Testis (tissue), 3 donors: ENCODE measurements around the gene RBMXL3. TPM values are rescaled to one million over a fixed set of nuclear protein-coding genes. Genes with fewer than 3 reads are reported as not detected.
"Not testable (repeated sequence)": the region's sequence is repeated elsewhere in the genome, so short reads cannot be mapped to it uniquely, and the experiment has no call there.

Source experiments
- DNase-seq: peaks from one replicate; pipeline ENCODE4 v3.0.0-alpha.2; 2019
- H3K27ac ChIP-seq, 2 donors: fragments of 200-600 bp; sonication (generic); one replicate each; pipeline ENCODE4 v1.5.1; 2019
- H3K27me3 ChIP-seq: fragments of 200-600 bp; sonication (generic); one replicate; pipeline ENCODE4 v1.5.1; 2019
- H3K36me3 ChIP-seq: fragments of 200-600 bp; sonication (generic); one replicate; pipeline ENCODE4 v1.5.1; 2017; ENCODE audit warnings: low read depth; ENCODE audit errors: missing control alignments
- H3K4me1 ChIP-seq: fragments of 200-600 bp; sonication (generic); one replicate; pipeline ENCODE4 v1.5.1; 2019
- H3K4me3 ChIP-seq, 2 donors: fragments of 200-600 bp; sonication (generic); one replicate each; pipeline ENCODE4 v1.5.1; 2017 to 2019
- H3K9me3 ChIP-seq: fragments of 200-600 bp; sonication (generic); one replicate; pipeline ENCODE4 v1.5.1; 2017
- CTCF ChIP-seq, 3 experiments: fragments of 450-650 bp in 2 of 3; fragments of 200-600 bp in 1 of 3; sonication (generic) in 1 of 3; IDR thresholded peaks; one replicate each; pipeline ENCODE4 v1.5.1; 2016 to 2019; ENCODE audit warnings: antibody characterized with exemption in 3 of 3, mild to moderate bottlenecking in 2 of 3, moderate library complexity in 1 of 3
- POLR2A ChIP-seq: fragments of 450-650 bp; IDR thresholded peaks from one replicate; pipeline ENCODE4 v1.6.1; 2017; ENCODE audit warnings: antibody characterized with exemption, mild to moderate bottlenecking, moderate library complexity
- WGBS, 2 donors: methylation state at CpG; one replicate each; pipeline ENCODE4 v1.1.5; 2018; 5-methylcytosine and 5-hydroxymethylcytosine counted together
- intact Hi-C: fragments of 100-400 bp; cut with DNase I; formaldehyde crosslinking; loops from one replicate; pipeline ENCODE4 v1.15.1; 2023; ENCODE audit warnings: low total_unique reads
- polyA plus RNA-seq: library from polyadenylated mRNA; stranded (reverse); fragments of 350-450 nt; fragmentation: Illumina TruSeq; extraction: RNeasy Lipid Tissue Mini Kit (QIAGEN cat#74804); gene quantifications from one replicate; pipeline ENCODE4 v1.2.3, GENCODE V29; 2014; ENCODE audit warnings: low read depth, low replicate concordance; ENCODE audit not compliant: insufficient read depth
- total RNA-seq, 2 donors: library from RNA; depleted of rRNA; stranded (reverse); fragments of >200 nt; gene quantifications; one replicate each; pipeline ENCODE4 v1.2.3, GENCODE V29; 2016

Gene RBMXL3
- total and polyA plus RNA-seq, 3 donors from 2014 or later, result 4.3 to 5.1 (median 4.6) TPM

GRCh38 chrX:115214151-115214550 lies 24.9 kb downstream of the RBMXL3 start:
- H3K4me1 ChIP-seq, result no peaks in the 10 kb centered on the region
- 82 to 86% methylated on average over 1 of the region's 1 CpG for WGBS, 2 donors
- DNase-seq, result no peak
- H3K36me3 ChIP-seq, result no peaks in the 10 kb centered on the region
- no peak overlapping the region for H3K27ac ChIP-seq
- TF ChIP-seq CTCF (IDR thresholded peaks at IDR 0.05) (no peak), POLR2A (no peak)
- no peak overlapping the region for H3K4me3 ChIP-seq
- H3K9me3 ChIP-seq, result no peaks in the 10 kb centered on the region
- no peaks in the 10 kb centered on the region for H3K27me3 ChIP-seq
- intact Hi-C loops, result no loop called here

- intact Hi-C loops, result no loop called here
- Histone ChIP-seq H3K4me3 (no peak overlapping the region), H3K27me3 (no peaks in the 10 kb centered on the region), H3K36me3 (no peaks in the 10 kb centered on the region), H3K9me3 (no peaks in the 10 kb centered on the region), H3K27ac (no peak overlapping the region), H3K4me1 (no peaks in the 10 kb centered on the region)
- WGBS, 2 donors, result 42 to 53% methylated on average over 3 of the region's 3 CpGs
- no peak for DNase-seq
- TF ChIP-seq POLR2A (no peak), CTCF (IDR thresholded peaks at IDR 0.05) (no peak)
Observed at GRCh38 chrX:115214605-115215004, 25.4 kb downstream of the RBMXL3 start.

GRCh38 chrX:115217346-115217745 lies 28.1 kb downstream of the RBMXL3 start:
- H3K27me3 ChIP-seq, DNase-seq, H3K4me1 ChIP-seq, H3K36me3 ChIP-seq, H3K4me3 ChIP-seq, H3K27ac ChIP-seq, H3K9me3 ChIP-seq, intact Hi-C loops: not testable (repeated sequence)
- WGBS, 2 donors, result 92 to 98% methylated on average over 4 of the region's 4 CpGs

GRCh38 chrX:115226929-115227328 lies 37.7 kb downstream of the RBMXL3 start:
- 33 to 70% methylated on average over 1 of the region's 1 CpG for WGBS, 2 donors
- H3K4me1 ChIP-seq, result no peaks in the 10 kb centered on the region
- no peaks in the 10 kb centered on the region for H3K9me3 ChIP-seq
- no peaks in the 10 kb centered on the region for H3K27me3 ChIP-seq
- H3K36me3 ChIP-seq, result no peaks in the 10 kb centered on the region
- intact Hi-C loops, result no loop called here
- H3K27ac ChIP-seq, result no peak overlapping the region
- no peak overlapping the region for H3K4me3 ChIP-seq
- TF ChIP-seq CTCF (IDR thresholded peaks at IDR 0.05) (no peak), POLR2A (no peak)
- no peak for DNase-seq

- intact Hi-C loops, result no loop called here
- no peaks in the 10 kb centered on the region for H3K27me3 ChIP-seq
- H3K36me3 ChIP-seq, result no peaks in the 10 kb centered on the region
- DNase-seq, result no peak
- no peak for TF ChIP-seq CTCF (IDR thresholded peaks at IDR 0.05)
- no peak for TF ChIP-seq POLR2A
- H3K4me3 ChIP-seq, result no peak overlapping the region
- H3K27ac ChIP-seq, result no peak overlapping the region
- whole genome bisulfite sequencing, 2 donors, result 58 to 62% methylated on average over 4 of the region's 4 CpGs
- no peaks in the 10 kb centered on the region for H3K4me1 ChIP-seq
- no peaks in the 10 kb centered on the region for H3K9me3 ChIP-seq
Observed at GRCh38 chrX:115229337-115230003, 40.3 kb downstream of the RBMXL3 start.
